GM06990 (cell line): ENCODE measurements around the gene LOXHD1.

ENCODE experiments used
- DNase-seq: peaks from one replicate; pipeline ENCODE4 v3.0.0-alpha.2; 2011; ENCODE audit not compliant: insufficient read length; ENCODE audit errors: extremely low read depth
- H3K27me3 ChIP-seq: replicated peaks from 2 replicates; pipeline ENCODE4 v1.6.0; 2011; ENCODE audit warnings: low read length; ENCODE audit not compliant: control insufficient read depth, insufficient read depth
- H3K36me3 ChIP-seq: 2 replicates; pipeline ENCODE4 v1.5.1; 2011; ENCODE audit warnings: low read length; ENCODE audit not compliant: control insufficient read depth, insufficient read depth
- H3K4me3 ChIP-seq: replicated peaks from 2 replicates; pipeline ENCODE4 v1.5.1; 2011; ENCODE audit warnings: low read depth, mild to moderate bottlenecking, control low read depth, low read length
- TF ChIP-seq, protein P1 (sequence below): IDR thresholded peaks from 2 replicates; pipeline ENCODE4 v1.5.1; 2011; ENCODE audit warnings: low read length, control low read depth, mild to moderate bottlenecking, inconsistent platforms; ENCODE audit not compliant: insufficient read depth, poor library complexity, severe bottlenecking

The LOXHD1 gene

DNA sequence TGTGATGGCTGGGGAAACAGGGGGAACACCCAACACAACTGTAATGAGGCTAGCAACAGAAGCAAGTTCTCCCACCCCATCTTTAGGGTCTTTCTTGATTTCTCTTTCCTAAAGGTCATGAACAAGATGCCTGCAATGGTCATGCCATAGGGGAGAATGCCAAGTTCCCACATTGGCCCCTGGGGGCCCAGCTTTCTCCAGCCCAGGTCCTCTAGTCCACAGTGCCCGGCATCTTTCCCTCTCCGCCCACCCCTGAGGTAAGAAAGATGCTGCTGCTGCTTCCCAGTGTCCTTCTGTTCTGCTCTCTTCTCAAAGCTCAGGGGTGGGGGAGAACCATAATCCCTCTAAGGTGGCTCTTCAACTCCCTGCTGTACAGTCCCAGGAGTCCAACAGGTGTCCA, 78.0 kb downstream of the LOXHD1 start:
- Histone ChIP-seq H3K4me3 (no peak overlapping the region), H3K36me3 (no peaks in the 10 kb centered on the region), H3K27me3 (no peaks in the 10 kb centered on the region; the same call in 1 of the 2 replicates)
- TF ChIP-seq, protein P1, sequence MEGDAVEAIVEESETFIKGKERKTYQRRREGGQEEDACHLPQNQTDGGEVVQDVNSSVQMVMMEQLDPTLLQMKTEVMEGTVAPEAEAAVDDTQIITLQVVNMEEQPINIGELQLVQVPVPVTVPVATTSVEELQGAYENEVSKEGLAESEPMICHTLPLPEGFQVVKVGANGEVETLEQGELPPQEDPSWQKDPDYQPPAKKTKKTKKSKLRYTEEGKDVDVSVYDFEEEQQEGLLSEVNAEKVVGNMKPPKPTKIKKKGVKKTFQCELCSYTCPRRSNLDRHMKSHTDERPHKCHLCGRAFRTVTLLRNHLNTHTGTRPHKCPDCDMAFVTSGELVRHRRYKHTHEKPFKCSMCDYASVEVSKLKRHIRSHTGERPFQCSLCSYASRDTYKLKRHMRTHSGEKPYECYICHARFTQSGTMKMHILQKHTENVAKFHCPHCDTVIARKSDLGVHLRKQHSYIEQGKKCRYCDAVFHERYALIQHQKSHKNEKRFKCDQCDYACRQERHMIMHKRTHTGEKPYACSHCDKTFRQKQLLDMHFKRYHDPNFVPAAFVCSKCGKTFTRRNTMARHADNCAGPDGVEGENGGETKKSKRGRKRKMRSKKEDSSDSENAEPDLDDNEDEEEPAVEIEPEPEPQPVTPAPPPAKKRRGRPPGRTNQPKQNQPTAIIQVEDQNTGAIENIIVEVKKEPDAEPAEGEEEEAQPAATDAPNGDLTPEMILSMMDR = no peak
- DNase-seq = no peak

DNA sequence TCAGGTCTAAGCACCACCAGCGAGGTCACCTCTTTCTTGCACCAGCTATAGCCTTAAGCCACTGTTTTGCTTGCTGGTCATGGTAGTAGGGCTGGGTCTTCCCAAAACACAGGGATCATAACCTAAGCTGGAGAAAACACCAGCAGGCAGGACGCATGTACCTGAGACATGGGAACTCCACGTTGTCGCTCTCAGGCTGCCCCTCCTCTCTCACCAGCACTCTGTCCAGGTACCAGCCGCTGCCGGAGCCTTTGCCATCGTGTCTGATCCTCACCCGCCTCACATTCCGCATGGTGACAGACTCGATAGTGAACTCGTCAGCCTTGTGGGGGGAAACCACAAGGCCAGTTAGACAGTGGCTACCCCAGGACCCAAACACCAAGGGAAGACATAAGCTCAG, 79.5 kb downstream of the LOXHD1 start:
- no peaks in the 10 kb centered on the region for H3K36me3 ChIP-seq
- TF ChIP-seq, protein P1 = no peak
- DNase-seq = no peak
- no peaks in the 10 kb centered on the region; the same call in 1 of the 2 replicates for H3K27me3 ChIP-seq
- H3K4me3 ChIP-seq = no peak overlapping the region

DNA sequence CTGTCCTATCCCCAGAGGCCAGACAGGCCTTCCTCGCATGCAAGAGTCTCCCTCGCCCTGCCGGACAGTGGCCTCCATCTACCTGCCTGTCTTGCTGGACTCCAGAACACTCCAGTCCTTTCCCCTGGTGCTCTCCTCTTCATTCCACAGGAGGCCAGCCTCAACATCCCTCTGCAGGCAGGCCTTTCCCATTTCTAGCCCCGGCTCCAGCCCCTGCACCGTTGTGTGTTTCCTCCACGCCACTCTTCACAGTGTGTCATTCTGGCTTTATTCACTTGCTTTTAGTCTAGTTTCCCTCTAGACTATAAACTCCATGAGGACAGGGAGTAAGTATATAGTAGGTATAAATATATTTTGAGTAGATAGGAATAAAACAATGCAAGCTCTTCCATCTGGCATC, 81.2 kb downstream of the LOXHD1 start:
- TF ChIP-seq, protein P1 = no peak
- Histone ChIP-seq H3K36me3 (no peaks in the 10 kb centered on the region), H3K4me3 (no peak overlapping the region), H3K27me3 (no peaks in the 10 kb centered on the region; the same call in 1 of the 2 replicates)
- no peak for DNase-seq

DNA sequence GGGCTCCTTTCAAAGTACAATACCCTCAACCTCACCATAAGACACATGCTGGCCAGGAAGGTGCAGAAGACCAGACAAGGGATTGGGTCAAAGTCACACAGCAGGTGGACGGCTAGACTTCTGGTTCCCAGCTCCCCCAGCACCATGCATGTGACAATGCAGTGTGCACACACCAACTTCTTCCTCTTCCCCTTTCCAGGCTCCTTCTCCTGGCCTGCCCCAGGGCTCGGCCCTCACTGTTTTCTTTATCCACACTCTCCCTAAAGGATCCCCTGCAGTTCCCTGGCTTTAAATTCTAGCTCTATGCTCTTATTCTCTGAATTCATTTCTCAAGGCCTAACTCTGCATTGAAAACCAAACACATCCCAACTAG, 82.3 kb downstream of the LOXHD1 start:
- no peaks in the 10 kb centered on the region for H3K36me3 ChIP-seq
- H3K27me3 ChIP-seq = no peaks in the 10 kb centered on the region; the same call in 1 of the 2 replicates
- H3K4me3 ChIP-seq = no peak overlapping the region
- no peak for DNase-seq
- TF ChIP-seq, protein P1 = no peak

DNA sequence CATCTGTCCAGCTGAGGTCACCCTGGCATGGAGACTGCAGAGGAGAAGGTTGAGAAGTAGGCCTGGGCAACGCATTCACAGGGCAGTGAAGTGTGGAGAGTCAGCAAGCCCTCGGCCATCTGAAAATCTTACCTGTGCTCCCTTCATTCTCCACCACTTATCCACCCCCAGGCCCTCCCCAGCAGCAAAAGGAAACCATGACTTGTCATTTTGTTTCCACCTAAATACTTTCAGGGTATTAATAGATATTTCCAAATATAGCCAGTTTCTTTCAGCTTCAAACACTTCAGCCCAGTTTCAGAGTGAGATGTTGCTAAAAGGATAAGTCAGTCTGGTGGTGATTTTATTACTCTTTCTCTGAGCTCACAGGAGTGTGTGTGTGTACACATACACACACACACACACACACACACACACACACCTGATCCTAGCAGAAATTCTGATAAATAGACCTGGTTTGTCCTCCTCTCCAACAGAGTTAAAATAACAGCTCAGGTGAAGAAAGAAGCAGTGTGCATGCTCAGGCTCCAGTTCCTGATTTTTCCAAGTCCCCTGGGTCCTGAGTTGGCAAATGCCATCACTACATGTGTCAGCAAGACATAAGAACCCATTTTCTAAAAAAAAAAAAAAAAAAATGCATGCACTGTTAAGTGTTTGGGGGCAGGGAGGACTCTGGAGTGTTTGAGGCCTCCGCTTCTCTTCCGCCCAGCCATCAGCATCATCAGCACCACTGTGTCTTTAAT, 82.8 kb downstream of the LOXHD1 start:
- Histone ChIP-seq H3K4me3 (no peak overlapping the region), H3K36me3 (no peaks in the 10 kb centered on the region), H3K27me3 (no peaks in the 10 kb centered on the region; the same call in 1 of the 2 replicates)
- DNase-seq = peak; percentile 29
- TF ChIP-seq, protein P1 = no peak

DNA sequence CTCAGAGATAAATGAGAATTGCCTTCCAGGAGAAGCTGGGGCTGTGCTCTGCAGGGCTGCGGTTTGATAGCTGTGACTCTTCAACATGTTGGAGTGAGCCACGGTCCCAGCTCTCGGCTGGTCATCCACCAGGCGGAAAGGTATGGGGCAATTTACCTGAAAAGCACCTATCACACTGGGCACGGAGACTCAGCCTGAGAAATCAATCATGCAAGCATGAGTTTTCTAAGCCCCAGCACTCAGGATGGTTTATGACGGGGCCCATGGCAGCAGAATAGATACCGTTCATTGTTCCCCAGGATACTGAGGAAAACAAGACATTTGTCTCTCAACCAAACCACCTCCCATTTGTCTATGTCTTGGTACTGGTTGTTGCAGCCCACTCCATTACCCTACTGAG, 83.9 kb downstream of the LOXHD1 start:
- Histone ChIP-seq H3K36me3 (no peaks in the 10 kb centered on the region), H3K27me3 (no peaks in the 10 kb centered on the region; the same call in 1 of the 2 replicates), H3K4me3 (no peak overlapping the region)
- no peak for DNase-seq
- TF ChIP-seq, protein P1 = no peak
